Measurements from ENCODE around the gene NUBP2.
"Not testable (repeated sequence)": the region's sequence is repeated elsewhere in the genome, so short reads cannot be mapped to it uniquely, and the experiment has no call there.

NUBP2 gene

DNA sequence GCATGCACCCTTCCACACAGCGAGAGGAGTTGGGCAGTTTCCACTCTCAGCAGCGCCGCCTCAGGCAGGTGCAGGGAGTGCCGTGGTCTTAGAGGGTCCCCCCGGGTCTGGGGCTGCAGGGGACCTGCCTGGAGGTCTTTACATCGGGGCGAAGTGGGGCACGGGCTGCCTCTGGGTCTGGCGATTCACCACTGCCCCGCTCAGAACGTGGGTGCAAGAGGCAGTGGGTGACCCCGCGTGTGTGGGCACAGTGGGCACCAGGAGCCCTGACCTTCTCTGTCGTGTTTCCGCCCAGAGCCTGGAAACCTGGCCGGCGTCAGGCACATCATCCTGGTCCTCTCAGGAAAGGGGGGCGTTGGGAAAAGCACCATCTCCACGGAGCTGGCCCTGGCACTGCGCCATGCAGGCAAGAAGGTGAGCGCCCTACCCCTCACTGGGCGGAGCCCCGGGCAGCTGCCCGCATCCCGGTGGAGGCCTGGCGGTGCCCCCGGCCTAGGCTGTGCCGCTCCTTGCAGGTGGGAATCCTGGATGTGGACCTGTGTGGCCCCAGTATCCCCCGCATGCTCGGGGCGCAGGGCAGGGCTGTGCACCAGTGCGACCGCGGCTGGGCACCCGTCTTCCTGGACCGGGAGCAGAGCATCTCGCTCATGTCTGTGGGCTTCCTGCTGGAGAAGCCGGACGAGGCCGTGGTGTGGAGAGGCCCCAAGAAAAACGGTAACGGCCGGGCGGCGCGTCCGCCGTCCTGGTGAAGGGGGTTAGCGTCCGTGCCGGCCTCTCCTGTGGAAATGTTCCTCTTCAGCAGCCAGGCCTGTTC, 3.7 kb downstream of the NUBP2 start:
- DNase-seq, result no peak

DNA sequence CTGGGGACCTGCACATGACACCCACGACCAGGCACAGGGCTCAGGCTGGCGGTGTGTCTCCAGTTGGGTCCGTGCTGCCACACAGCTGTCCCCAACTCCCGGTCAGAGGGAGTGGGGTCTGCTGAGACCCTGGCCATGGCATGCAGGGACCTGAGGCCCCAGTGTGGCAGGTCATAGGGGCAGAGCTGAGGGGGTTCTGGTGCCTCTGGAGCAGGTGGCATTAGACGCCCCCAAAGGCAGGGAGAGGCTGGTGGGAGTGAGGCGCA, 4.2 kb downstream of the NUBP2 start:
- no peak for DNase-seq

DNA sequence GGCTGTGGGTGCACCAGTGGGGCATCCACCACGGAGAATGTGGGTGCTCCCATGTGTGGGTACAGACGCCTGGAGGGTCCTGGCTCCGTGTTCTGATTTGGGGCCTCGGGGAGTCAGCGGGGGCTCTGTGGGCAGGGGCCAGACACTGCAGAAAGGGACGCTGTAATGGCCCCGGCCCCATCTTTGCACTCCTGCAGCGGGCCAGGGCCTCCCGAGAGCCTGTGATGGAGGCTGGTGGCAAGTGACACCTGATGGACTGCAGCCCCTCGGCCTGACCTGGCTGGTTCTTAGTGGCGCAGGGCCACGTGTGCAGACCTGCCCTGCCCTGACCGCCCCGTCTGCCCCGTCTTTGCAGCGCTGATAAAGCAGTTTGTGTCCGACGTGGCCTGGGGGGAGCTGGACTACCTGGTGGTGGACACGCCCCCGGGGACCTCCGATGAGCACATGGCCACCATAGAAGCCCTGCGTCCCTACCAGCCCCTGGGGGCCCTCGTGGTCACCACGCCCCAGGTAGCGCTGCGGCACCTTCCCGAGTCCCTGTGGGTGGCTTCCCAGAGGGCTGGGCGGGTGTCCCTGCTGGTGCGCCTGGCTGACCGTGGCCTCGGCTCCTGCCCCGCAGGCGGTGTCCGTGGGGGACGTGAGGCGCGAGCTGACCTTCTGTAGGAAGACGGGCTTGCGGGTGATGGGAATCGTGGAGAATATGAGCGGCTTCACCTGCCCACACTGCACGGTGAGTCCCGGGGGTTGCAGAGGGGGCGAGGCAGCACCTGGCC, 4.7 kb downstream of the NUBP2 start:
- no peak for DNase-seq

DNA sequence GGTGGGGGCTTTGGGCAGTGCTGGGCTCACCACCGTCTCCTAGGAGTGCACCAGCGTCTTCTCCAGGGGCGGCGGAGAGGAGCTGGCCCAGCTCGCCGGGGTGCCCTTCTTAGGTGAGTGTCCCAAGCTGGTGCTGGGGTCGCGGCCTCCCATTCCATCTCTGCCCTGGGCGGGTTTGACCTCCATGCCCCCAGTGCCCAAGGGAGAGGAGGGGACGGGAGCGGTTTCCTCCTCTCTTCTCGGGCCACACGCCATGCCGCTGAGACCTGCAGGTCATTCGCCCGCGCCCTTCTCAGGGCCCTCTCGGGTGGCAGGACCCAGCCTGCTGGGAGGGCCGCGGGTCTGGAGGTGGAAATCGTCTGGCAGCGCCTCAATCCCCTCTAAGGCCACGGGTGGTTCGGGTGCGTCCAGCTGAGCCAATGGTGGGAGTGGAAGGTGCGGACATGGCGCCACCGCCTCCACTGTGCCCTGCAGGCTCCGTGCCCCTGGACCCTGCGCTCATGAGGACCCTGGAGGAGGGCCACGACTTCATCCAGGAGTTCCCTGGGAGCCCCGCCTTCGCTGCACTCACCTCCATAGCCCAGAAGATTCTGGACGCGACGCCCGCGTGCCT, 5.4 kb downstream of the NUBP2 start:
- DNase-seq, result no peak

DNA sequence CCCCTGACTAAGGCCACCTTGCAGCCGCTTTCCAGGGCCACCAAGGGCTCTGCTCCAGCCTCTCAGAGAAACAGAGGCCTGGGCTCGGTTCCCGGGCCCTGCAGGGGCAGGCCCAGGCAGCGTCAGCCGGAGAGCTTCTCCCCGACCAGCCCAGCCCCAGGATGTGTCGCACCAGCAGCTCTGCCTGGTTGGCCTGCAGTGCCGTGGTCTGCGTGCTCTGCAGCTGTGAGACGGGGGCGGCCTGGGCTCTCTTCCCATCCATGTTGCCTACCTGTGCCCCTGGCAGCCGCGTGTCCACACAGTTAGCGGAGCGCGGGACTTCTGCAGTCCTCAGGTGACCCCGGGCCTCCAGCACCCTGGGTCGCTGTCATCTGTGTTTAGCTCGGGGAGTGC, 5.9 kb downstream of the NUBP2 start:
- DNase-seq, result no peak

DNA sequence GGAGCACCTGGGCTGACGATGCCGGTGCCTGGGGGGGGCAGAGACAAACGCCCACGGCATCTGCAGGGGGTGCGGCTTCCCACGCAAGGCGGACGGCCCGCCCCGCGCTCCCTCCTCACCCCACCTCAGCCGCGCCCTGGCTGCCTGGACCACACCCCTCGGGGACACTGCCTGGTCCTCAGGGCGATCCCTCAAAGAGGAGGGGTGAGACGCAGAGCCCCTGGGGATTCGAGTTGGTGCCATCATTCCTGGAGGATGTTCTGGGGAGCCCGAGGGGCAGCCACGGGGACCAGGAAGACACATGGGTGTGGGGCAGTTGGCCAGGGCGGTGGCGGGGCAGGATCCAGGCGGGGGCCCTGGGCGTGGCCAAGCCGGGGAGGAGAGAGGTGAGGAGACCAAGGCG, 6.9 kb downstream of the NUBP2 start:
- no peak for DNase-seq

DNA sequence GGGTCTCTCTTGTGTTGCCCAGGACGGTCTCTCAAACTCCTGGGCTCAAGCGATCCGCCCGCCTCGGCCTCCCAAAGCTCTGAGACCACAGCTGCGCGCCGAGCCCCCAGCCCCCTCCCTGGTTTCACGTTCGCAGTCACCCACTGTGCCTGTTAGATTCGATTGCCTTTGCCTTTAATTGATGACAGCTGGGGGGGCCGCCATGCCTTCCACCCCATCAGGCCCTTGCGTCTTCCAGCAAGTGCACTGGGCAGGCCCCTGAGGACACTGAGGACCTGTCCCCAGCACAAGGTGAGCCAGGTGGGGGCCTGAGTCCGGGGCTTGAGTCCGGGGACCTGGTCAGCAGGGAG, 7.5 kb downstream of the NUBP2 start:
- no peak for DNase-seq

DNA sequence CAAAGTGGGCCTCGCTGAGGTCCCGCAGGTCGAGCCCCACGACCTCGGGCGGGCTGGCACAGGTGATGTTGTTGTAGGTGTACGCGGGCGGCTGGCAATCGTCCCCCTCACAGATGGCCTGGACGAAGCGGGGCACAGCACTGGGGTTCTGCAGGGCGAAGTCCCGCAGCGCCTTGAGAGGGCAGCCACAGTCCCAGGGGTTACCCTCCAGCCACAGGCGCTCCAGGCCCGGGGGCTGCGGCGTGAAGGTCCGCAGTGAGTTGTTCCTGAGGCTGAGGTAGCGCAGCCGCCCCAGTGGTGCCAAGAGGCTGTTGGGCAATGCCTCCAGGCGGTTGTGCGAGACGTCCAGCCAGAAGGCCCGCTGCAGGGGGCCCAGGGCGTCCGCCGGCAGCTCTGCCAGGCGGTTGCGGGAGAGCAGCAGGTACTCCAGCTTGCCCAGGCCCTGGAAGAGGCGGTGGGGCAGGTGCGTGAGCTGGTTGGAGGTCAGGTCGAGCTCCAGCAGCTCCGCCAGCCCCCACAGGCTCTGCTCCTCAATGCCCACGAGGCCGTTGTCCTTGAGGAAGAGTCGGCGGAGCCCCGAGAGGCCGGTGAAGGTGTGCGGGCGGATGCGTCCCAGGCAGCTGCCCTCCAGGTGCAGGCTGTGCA, 8.0 kb downstream of the NUBP2 start:
- no peak for DNase-seq

DNA sequence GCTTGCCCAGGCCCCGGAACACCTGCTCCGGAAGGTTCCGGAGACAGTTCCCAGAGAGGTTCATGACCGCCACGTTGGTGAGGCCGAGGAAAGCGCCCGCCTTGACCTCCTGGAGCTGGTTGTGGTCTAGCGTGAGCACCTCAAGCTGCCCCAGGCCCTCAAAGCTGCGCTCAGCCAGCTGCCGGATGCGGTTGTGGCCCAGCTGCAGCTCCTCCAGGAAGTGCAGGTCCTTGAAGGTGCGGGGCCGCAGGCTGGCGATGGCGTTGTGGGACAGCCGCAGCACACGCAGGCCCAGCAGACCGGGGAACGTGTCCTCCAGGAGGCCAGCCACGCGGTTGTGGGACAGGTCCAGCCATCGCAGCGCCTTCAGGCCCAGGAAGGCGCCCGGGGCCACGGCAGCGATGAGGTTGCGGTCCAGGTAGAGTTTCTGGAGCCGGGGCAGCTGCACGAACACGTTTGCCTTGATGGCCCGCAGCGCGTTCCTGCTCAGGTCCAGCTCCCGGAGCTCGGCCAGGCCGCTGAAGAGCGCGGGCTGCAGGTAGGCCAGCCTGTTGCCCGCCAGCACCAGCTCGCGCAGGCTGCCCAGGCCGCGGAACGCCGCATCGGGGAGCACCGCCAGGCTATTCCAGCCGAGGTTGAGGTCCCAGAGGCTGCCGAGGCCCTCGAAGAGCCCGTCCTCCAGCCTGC, 8.6 kb downstream of the NUBP2 start:
- DNase-seq, result no peak

DNA sequence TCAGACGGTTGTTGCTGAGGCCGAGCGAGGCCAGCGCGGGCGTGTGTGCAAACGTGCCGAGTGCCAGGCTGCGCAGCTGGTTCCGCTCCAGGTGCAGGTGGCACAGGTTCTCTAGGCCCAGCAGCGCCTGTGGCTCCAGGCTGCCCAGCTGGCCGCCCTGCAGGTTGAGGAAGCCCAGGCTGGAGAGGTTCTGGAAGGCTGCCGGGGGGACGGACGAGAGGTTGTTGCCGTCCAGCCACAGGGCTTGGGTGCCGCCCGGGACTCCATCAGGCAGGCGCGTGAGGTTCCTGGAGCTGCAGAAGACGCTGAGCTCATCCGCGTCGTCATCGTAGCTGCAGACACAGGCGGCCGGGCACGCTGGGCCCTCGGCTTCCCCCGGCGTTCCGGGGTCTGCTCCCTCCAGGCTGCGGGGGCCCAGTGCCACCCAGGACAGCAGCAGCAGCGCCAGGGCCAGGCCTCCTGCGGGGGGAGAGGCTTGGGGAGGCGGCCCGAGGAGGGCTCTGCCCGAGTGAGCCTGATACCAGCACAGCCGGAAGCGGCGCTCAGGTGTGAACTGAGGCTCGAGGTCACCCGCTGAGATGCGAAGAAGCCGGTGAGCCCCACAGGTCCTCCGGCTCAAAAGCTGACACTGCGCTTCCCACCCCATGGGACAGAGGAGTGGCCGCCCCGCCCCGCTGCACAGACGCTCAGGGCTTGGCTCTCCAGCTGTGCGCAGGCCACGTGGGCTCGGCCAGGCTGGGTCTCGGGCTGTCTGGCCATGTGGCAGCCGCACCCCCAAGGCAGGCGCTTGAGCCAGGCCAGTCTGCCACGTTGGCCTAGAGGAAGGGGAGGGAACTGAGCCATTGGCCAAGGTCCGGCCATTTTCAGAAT, 9.4 kb downstream of the NUBP2 start:
- no peak for DNase-seq

DNA sequence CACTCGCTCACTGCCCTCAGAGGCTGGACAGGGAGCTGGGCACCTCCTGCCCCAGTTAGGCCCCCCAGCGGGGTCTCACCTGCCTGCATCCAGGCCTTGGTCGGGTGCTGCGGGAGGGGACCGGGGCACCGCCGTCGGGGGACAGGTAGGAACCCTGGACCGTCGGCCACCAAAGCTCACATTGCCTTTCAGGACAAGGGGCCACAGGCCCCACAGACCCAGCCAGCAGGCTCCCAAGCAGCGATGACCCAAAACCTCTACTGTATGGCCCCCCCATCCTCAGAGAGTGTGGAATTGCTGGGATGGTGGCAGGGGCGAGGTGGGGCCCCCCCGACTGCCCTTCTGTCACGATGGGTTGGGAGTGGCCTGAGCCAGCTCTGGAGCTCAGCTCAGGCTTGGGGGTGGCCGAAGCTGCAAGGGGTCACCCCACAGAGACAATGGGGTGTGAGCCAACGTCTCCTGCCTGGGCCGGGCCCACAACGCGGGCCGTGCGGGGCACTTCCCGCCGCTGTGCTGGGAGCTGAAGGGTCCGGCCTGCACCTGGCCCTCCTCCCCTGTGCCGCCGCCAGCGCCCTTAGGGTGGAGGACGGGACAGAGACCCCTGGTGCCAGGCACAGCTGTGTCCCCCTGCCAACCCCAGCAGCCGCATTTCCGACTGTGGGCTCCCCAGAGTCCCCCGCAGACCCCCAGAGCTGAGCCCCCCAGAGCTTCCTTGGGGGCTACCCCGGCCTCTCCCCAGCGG, 10.2 kb downstream of the NUBP2 start:
- DNase-seq, result no peak

DNA sequence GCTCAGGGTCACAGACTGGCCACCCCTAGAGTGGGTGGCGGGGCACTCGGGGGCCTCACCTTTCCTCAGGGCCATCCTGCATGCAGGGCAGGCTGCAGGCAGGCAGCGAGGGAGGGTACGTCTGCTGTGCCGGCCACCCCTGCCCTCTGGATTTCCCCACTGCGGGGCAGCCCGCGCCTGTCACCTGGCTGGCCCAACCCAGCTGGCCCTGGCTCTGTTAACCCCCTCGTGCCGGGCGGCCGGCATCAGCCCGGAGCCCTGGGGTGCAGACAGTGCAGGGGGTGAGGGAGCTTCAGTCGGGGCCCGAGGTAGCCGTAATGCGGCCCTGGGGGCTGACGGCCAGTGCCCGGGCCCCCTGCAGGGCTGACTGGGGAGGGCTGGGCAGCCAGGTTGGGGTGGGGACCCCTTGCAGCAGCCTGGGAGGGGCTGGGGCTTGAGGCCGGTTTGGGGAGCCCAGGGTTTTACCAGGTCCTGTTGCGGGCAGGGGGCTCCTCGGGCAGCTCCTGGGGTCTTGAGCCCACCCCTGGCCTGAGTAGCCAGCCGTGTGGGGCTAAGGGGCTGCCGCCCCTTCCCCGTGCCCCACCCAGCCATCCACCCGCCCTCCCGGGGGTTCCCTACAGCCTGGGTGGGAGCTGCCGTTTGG, 10.9 kb downstream of the NUBP2 start, which contains the start of gene IGFALS:
Gene IGFALS (minus strand): TSS at position 128 of the 643 bp plus-strand sequence. CDS start 53 bp downstream, at position 75.
- DNase-seq, result no peak

DNA sequence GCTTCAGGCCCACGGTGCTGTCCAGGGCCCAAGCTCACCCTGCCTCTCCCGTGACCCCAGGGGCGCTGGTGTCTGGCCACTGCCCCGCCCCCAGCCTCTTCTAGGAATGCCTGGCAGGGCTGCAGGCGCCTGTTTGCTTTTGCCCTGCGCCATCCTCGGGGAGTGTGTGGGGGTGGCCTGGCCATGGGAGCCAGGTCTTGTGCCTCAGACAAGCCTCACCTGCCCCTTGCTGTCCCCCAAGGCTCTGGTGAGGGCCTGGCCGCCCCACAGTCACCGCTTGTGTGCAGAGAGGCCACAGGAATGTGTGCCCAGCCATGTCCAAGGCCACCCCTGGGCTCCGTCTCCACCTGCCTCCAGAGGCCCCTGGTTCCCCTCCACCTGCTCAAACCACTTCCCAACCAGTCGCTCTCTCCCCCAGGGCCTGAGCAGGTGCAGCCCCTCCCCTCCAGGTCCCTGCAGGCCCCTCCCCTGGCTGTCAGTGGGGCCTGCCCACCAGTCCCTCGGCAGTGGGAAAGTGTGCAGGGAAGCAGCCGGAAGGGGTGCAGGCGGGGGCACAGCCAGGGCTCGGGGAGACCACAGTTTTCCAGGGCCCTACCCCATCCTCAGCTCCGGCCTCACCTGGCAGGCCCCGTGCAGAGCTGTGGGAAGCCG, 11.6 kb downstream of the NUBP2 start:
- DNase-seq, result no peak

DNA sequence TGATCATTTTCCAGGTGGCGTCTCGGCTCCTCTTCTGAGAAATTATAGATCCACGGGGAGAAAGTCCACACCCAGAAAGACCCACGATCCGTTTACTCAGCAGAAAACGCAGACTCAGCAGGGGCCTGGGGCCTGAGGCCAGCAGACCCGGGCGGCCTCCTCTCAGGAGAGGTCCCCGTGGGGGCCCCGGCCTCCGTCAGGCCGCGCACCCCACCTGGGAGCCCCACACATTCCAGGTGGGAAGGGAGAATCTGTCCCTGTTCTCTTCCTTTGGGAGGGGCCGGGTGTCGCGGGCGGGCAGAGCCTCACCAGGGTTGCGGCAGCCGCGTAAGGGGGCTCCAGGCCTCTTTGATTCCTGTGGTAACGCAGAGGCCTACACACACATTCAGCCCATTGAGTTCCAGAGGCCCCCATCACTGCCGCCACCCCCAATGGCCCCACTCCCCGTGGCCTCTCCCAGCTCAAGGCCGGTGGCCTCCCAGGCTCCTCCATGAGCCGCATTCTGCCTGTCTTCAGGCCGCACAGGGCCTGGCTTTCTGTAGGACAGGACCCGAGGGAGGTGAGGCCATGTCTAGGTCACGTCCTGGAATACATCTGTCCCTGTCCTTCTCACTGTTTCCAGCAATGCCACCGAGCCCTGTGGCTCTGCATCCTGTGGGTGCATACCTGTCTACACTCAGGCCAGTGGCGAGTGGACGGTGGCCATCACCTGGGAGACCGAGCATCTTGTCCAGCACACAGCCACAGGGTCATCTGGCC, 12.3 kb downstream of the NUBP2 start:
- no peak for DNase-seq

DNA sequence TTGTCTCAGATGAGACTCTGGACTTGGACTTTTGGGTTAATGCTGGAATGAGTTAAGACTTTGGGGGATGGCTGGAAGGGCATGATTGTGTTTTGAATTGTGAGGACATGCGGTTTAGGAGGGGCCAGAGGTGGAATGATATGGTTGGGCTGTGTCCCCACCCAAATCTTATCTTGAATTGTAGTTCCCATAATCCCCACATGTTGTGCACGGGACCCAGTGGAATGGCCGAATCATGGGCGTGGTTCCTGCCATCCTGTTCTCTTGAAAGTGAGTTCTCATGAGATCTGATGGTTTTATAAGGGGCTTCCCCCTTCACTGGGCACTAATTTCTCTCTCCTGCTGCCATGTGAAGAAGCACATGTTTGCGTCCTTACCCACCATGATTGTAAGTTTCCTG, 16.5 kb downstream of the NUBP2 start:
- DNase-seq, result not testable (repeated sequence)

DNA sequence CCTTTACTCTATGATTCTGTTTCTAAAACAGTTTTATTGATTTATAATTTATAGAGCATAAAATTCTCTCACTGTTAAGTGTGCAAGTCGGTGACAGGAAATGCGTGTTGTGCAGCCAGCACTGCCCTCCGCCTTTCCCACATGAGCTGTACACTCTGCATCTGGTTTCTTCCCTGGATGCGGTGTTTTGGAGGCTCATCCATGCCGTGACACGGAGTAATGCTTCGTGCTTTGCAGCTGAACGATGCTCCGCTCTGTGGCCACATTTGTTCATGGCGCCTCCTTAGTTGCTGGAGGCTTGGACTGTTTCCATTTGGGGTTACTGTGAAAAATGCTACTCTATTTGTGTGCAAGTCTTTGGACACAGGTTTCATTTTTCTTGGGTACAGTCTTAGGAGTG, 17.9 kb downstream of the NUBP2 start:
- DNase-seq, result no peak

DNA sequence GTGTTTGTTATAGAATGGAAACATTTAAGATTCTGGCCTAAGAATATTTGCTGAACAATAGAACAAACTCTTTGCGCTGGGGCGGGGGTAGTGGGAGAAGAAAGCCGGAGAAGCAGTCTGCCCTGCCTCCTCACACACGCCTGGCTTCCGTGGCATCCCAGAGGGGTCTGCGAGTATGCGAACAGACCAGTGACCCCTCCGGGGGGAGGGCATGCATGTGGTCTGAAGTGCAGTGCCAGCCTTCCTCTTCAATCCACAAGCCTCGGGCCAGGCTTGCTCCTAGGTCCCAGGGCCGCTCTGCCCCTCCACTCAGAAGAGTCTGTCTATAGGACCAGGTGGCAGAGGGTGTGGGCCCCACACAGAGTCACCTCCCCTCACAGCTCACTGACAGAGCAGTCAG, 24.9 kb downstream of the NUBP2 start:
- DNase-seq, result no peak

DNA sequence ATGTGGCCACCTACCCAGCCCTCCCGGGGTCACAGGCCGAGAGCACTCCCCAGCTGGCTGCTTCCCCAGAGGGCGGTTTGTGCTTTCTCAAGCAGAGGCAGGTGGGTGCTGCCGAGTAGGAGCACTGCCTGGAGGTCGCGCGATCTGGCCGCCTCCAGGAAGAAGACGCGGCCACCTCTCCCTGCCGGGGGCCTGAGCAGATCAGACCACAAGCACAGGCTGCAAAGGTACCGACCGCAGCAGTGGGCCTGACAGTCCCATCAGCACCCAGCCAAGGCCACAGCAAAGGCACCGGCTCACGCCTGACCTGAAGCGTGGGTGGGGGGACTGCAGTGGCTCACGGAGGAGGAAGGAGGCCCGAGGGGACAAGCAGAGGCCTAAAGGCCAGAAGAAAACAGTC, 25.9 kb downstream of the NUBP2 start:
- no peak for DNase-seq

DNA sequence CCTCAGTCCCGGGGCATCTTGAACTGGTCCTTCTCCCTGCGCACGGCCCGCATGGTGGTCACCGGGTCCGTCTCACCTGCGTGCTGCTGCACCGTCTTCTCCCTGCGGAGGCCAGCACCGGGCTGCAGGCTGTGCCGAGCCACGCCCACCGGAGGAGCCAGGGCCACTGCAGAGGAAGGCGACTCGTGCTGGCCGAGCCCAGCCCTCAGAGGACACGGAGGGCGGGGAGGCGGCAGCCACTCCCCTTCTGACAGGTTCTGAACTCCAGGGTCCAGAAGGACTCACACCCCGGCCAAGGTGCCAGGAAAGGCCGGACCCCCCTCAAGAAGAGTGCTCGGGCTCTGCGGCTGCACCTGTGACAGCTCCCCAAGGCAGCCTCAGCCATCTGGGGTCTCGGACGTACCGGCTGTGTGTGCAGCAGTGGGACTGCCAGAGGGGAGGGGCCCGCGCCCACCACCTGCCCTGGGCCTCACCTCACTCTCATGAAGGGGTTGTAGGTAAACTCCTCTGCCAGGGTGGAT, 26.6 kb downstream of the NUBP2 start:
- DNase-seq, result no peak
